ENCODE data around the gene PRRG2.
A peak's percentile ranks its signal among the peaks of the same experiment; 100 is the strongest.

The PRRG2 gene

GRCh38 chr19:49557641-49558325 lies 23.3 kb upstream of the PRRG2 start:
- no peak for DNase-seq

DNA sequence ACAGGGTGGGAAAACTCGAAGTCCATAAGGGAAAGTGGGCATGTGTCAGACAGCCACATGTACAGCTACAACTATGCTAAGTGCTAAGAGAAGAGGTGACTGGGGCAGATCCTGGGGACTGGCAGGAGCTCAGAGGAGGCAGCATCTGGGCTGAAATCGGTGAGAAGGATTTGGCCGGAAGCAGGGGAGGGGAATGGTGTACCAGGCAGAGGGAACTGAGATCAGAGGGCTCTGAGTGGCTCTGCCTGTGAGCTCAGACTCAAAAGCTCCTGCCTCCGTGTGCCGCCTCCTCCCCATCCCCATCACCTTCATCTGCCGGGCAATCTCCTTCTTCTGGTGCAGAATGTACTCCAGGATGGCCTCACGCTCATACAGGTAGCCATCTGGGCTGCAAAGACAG lies 22.5 kb upstream of the PRRG2 start:
- no peak for DNase-seq

GRCh38 chr19:49559443-49559842 lies 21.7 kb upstream of the PRRG2 start:
- no peak for DNase-seq

GRCh38 chr19:49559928-49560327 lies 21.2 kb upstream of the PRRG2 start:
- no peak for DNase-seq

DNA sequence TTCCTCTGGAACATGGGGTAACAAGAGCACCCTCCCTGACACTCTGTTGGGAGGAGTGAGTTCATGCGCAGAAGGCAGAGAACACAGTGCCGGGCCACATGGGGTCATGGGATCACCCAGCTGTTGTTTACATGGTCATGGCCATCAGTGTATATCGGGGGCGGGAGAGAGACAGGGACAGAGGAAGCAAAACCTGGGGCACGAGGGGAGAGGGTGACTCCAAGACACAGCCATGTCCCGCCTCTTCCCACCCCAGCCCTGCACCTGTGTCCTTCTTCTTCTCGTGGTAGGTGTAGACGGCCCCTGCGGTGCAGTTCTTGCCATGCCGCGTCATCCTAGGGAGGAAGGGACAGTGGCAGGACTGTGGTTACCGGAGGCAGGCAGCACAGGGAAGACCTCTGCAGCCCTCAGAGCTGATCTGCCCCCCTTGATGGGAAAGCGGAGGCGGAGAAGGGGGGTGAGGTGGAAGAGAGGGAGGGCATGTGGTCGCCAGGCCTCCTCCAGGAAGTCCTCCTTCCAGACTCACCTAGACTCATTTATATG lies 20.7 kb upstream of the PRRG2 start:
- DNase-seq, result peak; percentile 36

GRCh38 chr19:49564616-49565045 lies 16.5 kb upstream of the PRRG2 start:
- no peak for DNase-seq

- DNase-seq, result no peak
Measured at GRCh38 chr19:49565261-49565660, 15.9 kb upstream of the PRRG2 start.

DNA sequence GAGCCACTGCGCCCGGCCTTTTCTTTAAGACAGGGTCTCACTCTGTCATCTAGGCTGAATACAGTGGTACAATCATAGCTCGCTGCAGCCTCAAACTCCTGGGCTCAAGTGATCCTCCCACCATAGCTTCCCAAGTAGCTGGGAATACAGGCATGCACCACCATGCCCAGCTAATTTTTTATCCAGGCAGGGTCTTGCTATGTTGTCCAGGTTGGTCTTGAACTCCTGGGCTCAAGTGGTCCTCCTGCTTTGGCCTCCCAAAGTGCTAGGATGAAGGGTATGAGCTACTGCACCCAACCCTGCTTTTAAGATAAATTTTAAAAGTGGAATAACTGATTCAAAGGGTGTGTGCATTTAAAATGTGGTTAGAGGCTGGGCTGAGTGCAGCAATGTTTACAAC lies 14.8 kb upstream of the PRRG2 start:
- no peak for DNase-seq

DNA sequence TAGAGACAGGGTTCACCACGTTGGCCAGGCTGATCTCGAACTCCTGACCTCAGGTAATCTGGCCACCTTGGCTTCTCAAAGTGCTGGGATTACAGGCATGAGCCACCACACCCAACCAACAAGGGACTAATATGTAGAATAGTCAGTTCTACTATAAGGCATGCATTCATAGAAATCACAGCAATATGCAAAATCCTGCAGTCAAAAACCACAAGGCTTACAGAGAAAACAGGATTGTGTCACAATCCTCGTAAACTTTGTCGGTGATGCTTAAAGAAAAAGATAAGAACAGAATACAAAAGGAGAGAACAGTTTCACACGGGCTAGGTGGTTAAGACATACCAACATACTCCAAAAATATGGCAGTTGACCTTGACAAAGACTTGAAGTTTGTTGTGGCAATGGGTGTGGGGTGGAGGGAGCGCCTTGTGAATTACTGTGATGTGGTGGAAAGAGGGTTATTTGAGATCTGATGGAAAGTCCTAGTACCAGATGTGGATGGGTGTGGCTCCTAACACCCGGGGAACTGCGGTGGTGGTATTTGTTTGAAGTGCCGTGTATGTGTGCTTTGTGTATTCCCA lies 13.2 kb upstream of the PRRG2 start:
- no peak for DNase-seq

GRCh38 chr19:49570138-49570856 lies 10.8 kb upstream of the PRRG2 start:
- DNase-seq, result peak; percentile 90

DNA sequence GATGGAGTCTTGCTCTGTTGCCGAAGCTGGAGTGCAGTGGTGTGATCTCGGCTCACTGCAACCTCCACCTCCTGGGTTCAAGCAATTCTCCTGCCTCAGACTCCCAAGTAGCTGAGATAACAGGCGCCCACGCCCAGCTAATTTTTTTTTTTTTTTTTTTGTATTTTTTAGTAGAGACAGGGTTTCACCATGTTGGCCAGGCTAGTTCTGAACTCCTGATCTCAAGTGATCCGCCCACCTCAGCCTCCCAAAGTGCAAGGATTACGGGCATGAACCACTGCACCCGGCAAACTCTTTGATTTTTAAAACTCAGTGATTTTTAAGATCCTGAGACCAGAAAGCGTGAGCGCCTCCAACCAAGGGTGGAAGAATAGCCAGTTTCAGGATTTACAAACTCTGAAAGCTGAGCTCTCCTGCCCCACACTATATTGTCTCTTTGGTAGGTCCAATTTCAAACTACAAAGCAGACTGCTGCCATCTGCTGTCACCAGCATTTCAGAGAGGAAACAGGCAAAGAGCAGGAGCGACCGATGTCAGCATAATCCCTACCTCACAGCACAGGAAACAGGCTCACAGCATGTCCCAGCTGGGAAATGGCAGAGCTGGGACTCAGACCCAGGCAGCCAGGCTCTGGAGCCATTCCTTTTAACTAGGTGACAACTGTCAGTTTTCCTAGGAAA lies 10.0 kb upstream of the PRRG2 start:
- DNase-seq, result no peak

- DNase-seq, result no peak
Measured at GRCh38 chr19:49573009-49573408, 8.1 kb upstream of the PRRG2 start.

- DNase-seq, result no peak
Measured at GRCh38 chr19:49573425-49573824, 7.7 kb upstream of the PRRG2 start.

DNA sequence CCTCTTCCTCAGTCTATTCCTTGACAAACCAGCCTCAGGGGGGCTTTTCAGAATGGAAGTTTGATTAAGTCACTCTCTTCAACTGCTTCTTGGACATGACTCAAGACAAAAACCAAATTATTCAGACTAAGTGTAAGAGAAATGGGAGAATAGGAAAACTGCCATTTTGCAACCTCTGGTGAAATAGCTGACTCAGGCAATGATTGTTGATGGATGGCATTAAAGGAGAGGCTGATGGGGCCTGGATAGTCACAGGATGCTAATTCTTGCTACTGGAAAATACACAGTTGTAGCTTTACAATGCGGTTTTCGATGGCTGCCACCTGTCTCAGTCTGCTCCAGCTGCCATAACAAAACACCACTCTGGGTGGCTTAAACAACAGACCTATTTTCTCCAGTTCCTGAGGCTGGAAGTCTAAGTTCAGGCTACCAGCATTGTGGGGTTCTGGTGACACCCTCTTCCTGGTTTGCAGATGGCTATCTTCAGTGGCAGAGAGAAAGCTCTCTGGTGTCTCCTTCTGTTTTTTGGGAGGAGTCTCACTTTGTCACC lies 6.8 kb upstream of the PRRG2 start:
- no peak for DNase-seq

DNA sequence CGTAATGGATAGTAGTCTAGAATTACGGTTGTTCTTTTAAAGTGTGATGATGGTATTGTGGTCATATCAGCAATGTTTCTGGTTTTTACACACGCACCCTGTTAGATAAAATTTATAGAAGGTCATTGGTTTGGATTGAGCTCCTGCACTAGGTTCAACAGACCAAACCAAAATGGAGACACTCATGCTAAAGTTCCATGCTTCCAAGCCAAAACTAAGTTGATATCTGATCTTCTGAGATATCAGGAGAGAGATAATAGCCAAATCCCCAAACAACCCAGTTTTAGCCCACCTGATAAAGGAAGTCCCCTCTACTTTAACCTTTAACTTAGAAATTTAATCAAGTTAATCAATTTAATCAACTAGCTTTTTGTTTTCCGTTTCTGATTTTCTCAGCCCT lies 1.9 kb upstream of the PRRG2 start:
- no peak for DNase-seq

- DNase-seq, result no peak
Measured at GRCh38 chr19:49579947-49580263, 1.2 kb upstream of the PRRG2 start.

- DNase-seq, result peak; percentile 98
Measured at GRCh38 chr19:49580264-49581006, 681 bp upstream of the PRRG2 start, which contains the start of gene NOSIP. Gene NOSIP, minus strand, starts transcription at chr19:49580556. Its CDS starts 19,865 bp downstream, at chr19:49560691.

DNA sequence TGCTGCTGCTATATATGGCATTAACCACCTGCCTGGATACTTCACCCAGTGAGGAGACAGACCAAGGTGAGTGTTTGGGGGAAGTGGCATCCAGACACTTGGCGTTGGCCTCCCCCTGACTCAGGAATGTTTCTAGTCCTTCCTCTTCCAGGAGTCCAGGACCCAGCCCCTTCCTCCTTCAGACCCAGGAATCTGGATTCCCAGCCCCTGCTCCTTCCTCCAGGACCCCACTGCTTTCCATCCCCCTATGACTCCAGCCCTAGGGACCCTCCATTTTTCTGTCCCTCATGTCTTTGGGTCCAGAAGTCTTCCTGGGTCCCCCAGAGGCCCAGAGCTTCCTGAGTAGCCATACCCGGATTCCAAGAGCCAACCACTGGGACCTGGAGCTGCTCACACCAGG lies 2.1 kb downstream of the PRRG2 start:
- no peak for DNase-seq

GRCh38 chr19:49585023-49585422 lies 3.9 kb downstream of the PRRG2 start:
- no peak for DNase-seq

GRCh38 chr19:49587227-49587626 lies 6.1 kb downstream of the PRRG2 start:
- DNase-seq, result no peak

DNA sequence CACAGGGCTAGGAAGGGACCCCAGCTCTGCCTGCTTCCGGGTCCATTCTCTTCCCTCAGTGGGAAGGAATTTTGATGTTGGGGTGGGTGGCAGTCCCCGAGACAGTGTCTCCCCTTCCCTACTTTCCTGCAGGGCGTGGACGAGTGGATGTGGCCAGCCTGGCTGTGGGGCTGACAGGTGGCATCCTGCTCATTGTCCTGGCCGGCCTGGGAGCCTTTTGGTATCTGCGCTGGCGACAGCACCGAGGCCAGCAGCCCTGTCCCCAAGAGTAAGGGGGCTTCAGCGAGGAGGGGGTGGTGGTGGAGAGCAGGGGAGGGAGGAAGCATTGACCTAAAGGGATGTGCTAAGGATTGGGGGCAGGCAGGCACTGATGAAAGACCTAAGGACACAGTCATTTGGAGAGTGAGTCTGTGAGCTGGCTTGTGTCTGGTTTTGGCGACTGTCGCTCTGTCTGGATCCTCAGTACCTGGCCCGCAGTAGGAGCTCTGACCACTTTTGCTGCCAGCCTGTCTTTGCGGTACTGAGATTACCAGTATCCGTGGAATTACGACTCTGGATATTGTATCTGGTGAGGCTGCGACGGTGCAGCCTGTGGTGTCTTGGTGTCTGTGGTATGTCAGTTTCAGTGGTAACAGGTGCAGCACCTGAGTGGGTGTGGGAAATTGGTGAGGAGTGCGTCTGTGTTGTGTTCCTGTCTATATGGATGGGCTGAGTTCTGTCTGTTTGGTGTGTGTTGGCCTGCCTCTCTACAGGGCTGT lies 7.4 kb downstream of the PRRG2 start:
- no peak for DNase-seq

DNA sequence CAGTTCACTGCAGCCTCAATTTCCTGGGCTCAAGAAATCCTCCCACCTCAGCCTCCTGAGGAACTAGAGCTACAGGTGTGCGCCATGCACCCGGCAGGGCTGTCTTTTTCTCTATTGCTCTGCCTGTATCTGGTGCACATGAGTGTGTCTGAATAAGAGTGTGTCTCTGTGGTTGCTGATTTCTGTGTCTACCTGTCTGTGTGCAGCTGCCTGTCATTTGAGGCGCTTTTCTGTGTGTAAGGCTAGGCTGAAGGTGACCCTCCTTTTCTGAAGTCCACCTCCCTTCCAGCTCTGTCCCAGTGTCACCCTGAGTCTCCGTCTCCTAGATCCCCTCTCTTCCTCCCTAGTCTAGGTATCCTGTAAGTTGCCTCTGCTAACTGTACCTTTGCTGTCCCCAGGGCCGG lies 8.4 kb downstream of the PRRG2 start:
- DNase-seq, result no peak
